Omental fat pad (tissue), 4 donors: Measurements from ENCODE around the gene SHB. TPM values are rescaled to one million over a fixed set of nuclear protein-coding genes. Genes with fewer than 3 reads are reported as not detected.
A peak's percentile ranks its signal among the peaks of the same experiment; 100 is the strongest.

Experiments used
- ATAC-seq: fragments of 150-250 bp; one replicate; pipeline ENCODE4 v1.9.1; 2016; ENCODE audit warnings: mild to moderate bottlenecking, moderate library complexity; ENCODE audit not compliant: low FRiP score
- DNase-seq: peaks from one replicate; pipeline ENCODE4 v3.0.0-alpha.2; 2019; ENCODE audit warnings: low spot score
- CTCF ChIP-seq, 3 donors: fragments of 450-650 bp; IDR thresholded peaks; one replicate each; pipeline ENCODE4 v1.5.1; 2016 to 2017; ENCODE audit warnings: antibody characterized with exemption in 3 of 3, mild to moderate bottlenecking in 3 of 3, moderate library complexity in 2 of 3
- total RNA-seq, 4 donors: library from RNA; depleted of rRNA; stranded (reverse); fragments of >200 nt; gene quantifications; one replicate each; pipeline ENCODE4 v1.1.0, GENCODE V29; 2016

The SHB gene
- total RNA-seq, 4 donors from 2014 or later = 10.4 to 61.6 (median 20.7) TPM

- DNase-seq = no peak
- no peak for ATAC-seq
- no peak for TF ChIP-seq CTCF (IDR thresholded peaks at IDR 0.05)
Measured at GRCh38 chr9:38029915-38030638, 39.0 kb downstream of the SHB start.

- ATAC-seq = no peak
- no peak for TF ChIP-seq CTCF (IDR thresholded peaks at IDR 0.05)
- DNase-seq = no peak
Measured at GRCh38 chr9:38027714-38028113, 41.3 kb downstream of the SHB start.

GRCh38 chr9:38026840-38027527, 42.0 kb downstream of the SHB start:
- DNase-seq (no peak), ATAC-seq (no peak)

GRCh38 chr9:38026021-38026809, 42.8 kb downstream of the SHB start:
- DNase-seq (no peak), ATAC-seq (peak; percentile 50)
- TF ChIP-seq CTCF (IDR thresholded peaks at IDR 0.05) = no peak

More at GRCh38 chr9:38026840-38027527, 42.0 kb downstream of the SHB start:
- TF ChIP-seq CTCF (IDR thresholded peaks at IDR 0.05) = no peak

- no peak for TF ChIP-seq CTCF (IDR thresholded peaks at IDR 0.05)
- no peak for ATAC-seq
- no peak for DNase-seq
Measured at GRCh38 chr9:38025166-38025565, 43.9 kb downstream of the SHB start.

GRCh38 chr9:38024036-38024681, 44.9 kb downstream of the SHB start:
- ATAC-seq (peak; percentile 52), DNase-seq (no peak)
- no peak for TF ChIP-seq CTCF (IDR thresholded peaks at IDR 0.05)
